Measurements from ENCODE around the gene ALDOC. TPM values are rescaled to one million over a fixed set of nuclear protein-coding genes. Genes with fewer than 3 reads are reported as not detected.
A peak's percentile ranks its signal among the peaks of the same experiment; 100 is the strongest.

The ALDOC gene
- total and polyA plus RNA-seq, 10 of the 15 experiments (the other 5 are each of a cell fraction or from before 2014, with no cell fraction given) = 16.0 to 268 (median 78.2) TPM

- no peak for TF ChIP-seq ELK1 (IDR thresholded peaks at IDR 0.05; ENCODE audit: low read depth, low read length)
- 0 out of 2 replicates have a peak, but pooled peaks have one; percentile 6 for TF ChIP-seq PAX5 (IDR thresholded peaks at IDR 0.05; ENCODE audit: borderline replicate concordance, low read depth, low read length)
- TF ChIP-seq STAT3 (IDR thresholded peaks at IDR 0.05; ENCODE audit: low read depth, low read length) = no peak
- no peak for TF ChIP-seq GABPA (IDR thresholded peaks at IDR 0.05; ENCODE audit: low read depth)
- TF ChIP-seq FOS (IDR thresholded peaks at IDR 0.05; ENCODE audit: borderline replicate concordance, extremely low read depth, insufficient read length) = no peak
- TF ChIP-seq MYC (IDR thresholded peaks at IDR 0.05; ENCODE audit: insufficient read depth, insufficient read length, insufficient replicate concordance, low read length, severe bottlenecking) = no peak
- no peak for TF ChIP-seq BCLAF1 (IDR thresholded peaks at IDR 0.05)
- TF ChIP-seq TBL1XR1 (IDR thresholded peaks at IDR 0.05; ENCODE audit: low read depth, low read length) = no peak
- TF ChIP-seq NBN (IDR thresholded peaks at IDR 0.05) = 0 out of 2 replicates have a peak, but pooled peaks have one; percentile 75
- peak; percentile 91 for TF ChIP-seq HDGF (IDR thresholded peaks at IDR 0.05)
- peak; percentile 95 for TF ChIP-seq POLR2A (IDR thresholded peaks at IDR 0.05; ENCODE audit: low read depth, low read length)
- TF ChIP-seq HSF1 (IDR thresholded peaks at IDR 0.05; ENCODE audit: low read depth, low read length) = no peak
- TF ChIP-seq BACH1 (IDR thresholded peaks at IDR 0.05; ENCODE audit: borderline replicate concordance) = peak; percentile 70; the same call in 1 of the 2 replicates
- TF ChIP-seq ZNF24 (IDR thresholded peaks at IDR 0.05) = no peak
- no peak for TF ChIP-seq BCL11A (IDR thresholded peaks at IDR 0.05; ENCODE audit: low read depth, low read length)
- no peak for TF ChIP-seq CEBPB (IDR thresholded peaks at IDR 0.05; ENCODE audit: borderline replicate concordance in 1 of 2, low read depth in 2 of 2, low read length in 2 of 2)
- TF ChIP-seq SREBF2 (IDR thresholded peaks at IDR 0.05; ENCODE audit: low read length) = no peak
- TF ChIP-seq NKRF (conservative IDR thresholded peaks at IDR 0.05) = peak; percentile 63
- TF ChIP-seq HDAC6 (IDR thresholded peaks at IDR 0.05; ENCODE audit: unreplicated experiment) = no peak
- peak; percentile 51 for TF ChIP-seq BCL3 (IDR thresholded peaks at IDR 0.05; ENCODE audit: borderline replicate concordance, insufficient read depth, low read depth, low read length, poor library complexity, severe bottlenecking)
- TF ChIP-seq IRF4 (IDR thresholded peaks at IDR 0.05; ENCODE audit: low read depth, low read length) = no peak
- peak; percentile 60; the same call in 1 of the 2 replicates for TF ChIP-seq CHD2 (IDR thresholded peaks at IDR 0.05; ENCODE audit: borderline replicate concordance, low read depth, low read length)
- 0 out of 2 replicates have a peak, but pooled peaks have one; percentile 3 for TF ChIP-seq MEF2A (IDR thresholded peaks at IDR 0.05; ENCODE audit: insufficient read depth, low read depth, low read length)
These were observed 22.2 kb upstream of the ALDOC start, which contains the start of gene SPAG5 (continued) for GRCh38 chr17:28598799-28599310.
